Measurements from ENCODE around the gene MEIS1.

MEIS1 gene

DNA sequence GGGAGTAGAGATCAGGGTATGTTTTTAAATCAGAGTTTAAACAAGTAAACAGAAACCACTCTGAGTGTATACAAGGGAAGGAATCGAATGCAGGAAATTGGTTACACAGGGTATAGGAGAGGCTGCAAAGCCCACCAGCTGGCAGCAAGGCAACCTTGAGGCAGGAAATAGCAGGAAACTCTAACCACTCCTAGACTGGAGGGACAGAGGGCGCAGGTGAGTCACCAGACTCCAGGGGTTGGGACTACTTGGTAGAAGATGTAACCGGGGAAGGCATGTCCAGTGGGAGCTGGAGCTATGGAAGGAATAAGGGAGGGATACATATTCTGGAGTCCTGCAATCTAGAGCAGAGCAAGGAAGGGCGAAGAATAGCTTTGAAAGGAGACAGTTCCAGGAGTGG, 152.3 kb downstream of the MEIS1 start:
- DNase-seq, result no peak

DNA sequence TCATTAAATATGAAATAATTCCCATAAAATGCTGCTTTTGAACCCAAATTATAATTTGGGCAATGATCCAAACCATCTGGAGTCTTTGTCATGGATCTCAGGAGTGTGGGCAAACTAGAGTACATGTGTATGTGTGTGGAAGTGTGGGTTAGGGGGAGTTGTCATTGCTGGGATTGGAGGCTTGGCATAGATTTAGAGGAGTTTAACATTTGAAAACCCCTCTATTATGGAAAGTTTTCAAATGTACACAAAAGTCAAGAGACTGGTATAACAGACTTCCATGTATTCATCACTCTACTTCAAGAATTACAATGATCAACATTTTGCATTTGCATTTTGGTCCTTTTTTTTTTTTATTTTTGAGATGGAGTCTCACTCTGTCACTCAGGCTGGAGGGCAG, 159.1 kb downstream of the MEIS1 start:
- DNase-seq, result no peak

DNA sequence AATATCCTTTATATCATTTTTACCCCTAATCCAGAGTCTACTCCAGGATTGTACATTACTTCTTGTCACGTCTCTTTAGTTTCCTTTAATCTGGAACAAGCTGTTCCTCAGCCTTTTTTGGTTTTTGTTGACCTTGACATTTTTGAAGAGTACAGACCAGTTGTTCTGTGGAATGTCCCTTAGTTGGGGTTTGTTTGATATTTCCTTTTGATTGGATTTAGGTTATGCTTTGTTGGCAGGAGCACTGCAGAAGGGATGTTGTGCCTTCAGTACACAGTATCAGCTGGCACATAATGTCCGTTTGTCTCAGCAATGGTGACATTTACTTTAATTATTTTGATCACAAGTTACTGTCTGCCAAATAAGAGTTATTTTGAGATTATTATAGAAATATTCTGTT, 160.6 kb downstream of the MEIS1 start:
- DNase-seq, result no peak

DNA sequence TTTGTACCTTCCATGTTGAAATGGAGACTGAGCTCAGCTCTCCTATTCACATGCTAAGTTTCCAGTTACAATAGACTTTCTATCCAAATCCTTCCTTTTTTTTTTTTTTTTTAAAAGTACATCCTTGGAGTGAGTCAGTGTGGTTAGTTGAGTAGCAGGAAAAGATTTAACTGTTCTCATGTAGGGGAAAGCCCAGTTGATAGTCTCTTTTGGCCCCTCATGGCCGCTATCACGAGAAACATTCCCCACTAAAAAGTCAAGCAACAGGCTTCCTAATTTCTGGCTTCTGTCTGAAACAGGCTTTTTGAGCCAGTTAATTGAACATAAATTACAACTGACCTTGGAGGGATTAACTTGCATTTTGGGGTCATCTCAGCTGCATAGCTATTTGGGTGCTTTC, 161.3 kb downstream of the MEIS1 start:
- DNase-seq, result no peak

DNA sequence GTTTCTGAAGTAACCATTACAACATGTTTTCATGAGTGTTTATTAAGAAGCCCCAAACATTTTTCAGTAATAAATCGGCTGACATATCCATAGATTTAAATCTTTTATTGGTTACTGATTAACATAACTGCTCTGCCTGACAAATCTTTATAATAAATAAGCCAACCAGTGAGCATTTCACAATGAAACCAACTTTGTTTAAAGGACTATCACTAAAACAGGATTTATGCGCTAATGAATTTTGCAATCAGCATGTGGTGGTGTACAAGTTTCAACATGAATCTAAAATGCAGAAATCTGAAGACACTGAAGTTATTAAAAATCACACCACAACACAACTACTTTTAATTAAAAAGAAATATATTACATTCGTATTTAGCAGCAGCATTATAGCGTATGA, 166.7 kb downstream of the MEIS1 start:
- no peak for DNase-seq

DNA sequence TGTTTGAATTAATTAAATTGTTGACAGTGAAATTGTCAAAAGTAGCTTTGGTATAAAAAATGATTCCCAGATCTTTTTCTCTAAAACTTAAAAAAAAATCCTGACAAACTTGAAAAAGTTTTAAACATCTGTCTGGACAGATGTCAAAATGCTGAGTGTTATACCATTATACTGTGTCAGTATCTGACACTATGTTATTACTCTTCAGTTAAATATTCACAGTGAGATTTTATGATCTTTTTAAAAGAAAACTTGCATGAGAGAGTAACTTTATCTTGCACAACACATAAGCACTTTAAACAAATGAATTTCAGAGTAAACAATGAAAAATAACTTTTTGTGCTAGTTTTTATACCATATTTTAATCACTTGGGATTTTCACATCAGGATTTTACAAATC, 167.4 kb downstream of the MEIS1 start:
- no peak for DNase-seq

DNA sequence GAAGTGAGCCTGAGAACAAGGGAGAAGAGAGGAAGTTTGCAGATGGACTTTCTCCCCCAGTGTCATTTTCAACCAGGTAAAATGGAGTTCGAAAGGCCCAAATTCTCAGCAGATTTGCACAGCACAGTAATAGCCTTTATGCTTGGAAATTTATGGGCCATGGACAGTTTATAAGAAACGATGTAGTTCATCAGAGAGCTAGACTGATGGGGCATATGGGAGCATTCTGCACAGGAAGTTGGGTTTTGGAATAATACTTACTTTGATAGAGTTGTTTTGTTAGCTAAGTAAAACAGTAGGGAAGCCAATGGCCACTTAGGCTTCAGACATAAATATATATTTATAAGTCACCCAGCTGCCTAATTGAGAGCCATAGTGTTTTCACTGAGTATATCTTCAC, 169.4 kb downstream of the MEIS1 start:
- no peak for DNase-seq

DNA sequence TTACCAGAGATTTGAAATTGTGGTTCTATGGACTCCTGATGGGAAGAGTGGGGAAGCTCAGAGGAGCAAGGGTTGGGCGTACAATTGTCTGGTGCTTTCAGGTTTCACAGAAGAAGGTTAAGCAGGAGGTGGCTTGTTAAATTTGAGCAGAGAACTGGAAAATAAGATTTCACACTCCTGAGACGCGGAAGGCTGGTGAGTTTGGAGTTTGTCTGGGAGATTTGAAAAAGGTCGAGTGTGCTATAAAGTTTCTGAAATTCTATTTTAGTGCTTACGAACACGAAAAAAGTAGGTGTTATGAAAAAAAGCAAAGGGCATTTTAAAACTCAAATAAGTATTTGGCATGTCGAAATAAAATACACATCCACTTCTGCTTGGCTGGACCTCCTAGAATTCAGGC, 170.1 kb downstream of the MEIS1 start:
- no peak for DNase-seq

DNA sequence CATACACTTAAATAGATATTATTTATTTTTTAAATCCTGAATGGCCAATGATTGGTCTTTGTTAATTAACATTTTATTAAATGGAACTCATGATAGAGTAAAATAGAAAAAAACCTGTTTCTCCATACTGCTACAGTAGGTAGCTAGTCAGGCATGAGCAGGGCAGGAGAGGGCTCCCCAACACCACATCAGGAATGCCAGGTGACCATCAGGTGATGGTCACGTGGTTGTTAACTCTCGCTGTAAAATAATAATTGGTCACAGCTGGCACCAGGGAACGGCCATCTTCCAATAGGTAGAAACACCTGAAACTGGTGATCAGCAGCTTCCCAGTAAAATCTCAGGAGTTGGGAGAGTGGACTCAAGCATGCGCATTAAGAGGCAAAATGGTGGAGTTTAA, 172.2 kb downstream of the MEIS1 start:
- DNase-seq, result no peak
